ENCODE data around the gene CDCP1.
"Not testable (repeated sequence)": the region's sequence is repeated elsewhere in the genome, so short reads cannot be mapped to it uniquely, and the experiment has no call there.

CDCP1 gene

GRCh38 chr3:45064512-45065372, 81.4 kb downstream of the CDCP1 start:
- peak overlapping the region; percentile 48 for H3K4me3 Mint-ChIP-seq
- H3K36me3 Mint-ChIP-seq (ENCODE audit: low read depth) = no peaks in the 10 kb centered on the region
- peak overlapping the region; percentile 90 for H3K27ac Mint-ChIP-seq
- H3K27me3 Mint-ChIP-seq = peaks cover 6% of the 10 kb centered on the region
- H3K9me3 Mint-ChIP-seq = no peaks in the 10 kb centered on the region
- DNase-seq = no peak
- peaks cover 27% of the 10 kb centered on the region for H3K4me1 Mint-ChIP-seq (ENCODE audit: low read depth)

GRCh38 chr3:45062697-45063070, 83.5 kb downstream of the CDCP1 start:
- Mint-ChIP-seq H3K4me3 (no peak overlapping the region), H3K4me1 (ENCODE audit: low read depth) (peaks cover 35% of the 10 kb centered on the region), H3K9me3 (no peaks in the 10 kb centered on the region), H3K27me3 (peaks cover under 1% of the 10 kb centered on the region), H3K36me3 (ENCODE audit: low read depth) (no peaks in the 10 kb centered on the region), H3K27ac (no peak overlapping the region)
- no peak for DNase-seq

- no peaks in the 10 kb centered on the region for H3K9me3 Mint-ChIP-seq
- DNase-seq = no peak
- peaks cover 28% of the 10 kb centered on the region for H3K4me1 Mint-ChIP-seq (ENCODE audit: low read depth)
- no peak overlapping the region for H3K27ac Mint-ChIP-seq
- no peaks in the 10 kb centered on the region for H3K27me3 Mint-ChIP-seq
- no peaks in the 10 kb centered on the region for H3K36me3 Mint-ChIP-seq (ENCODE audit: low read depth)
- no peak overlapping the region for H3K4me3 Mint-ChIP-seq
Measured at GRCh38 chr3:45060165-45060892, 85.8 kb downstream of the CDCP1 start.

- H3K27ac Mint-ChIP-seq = no peak overlapping the region
- H3K9me3 Mint-ChIP-seq = no peaks in the 10 kb centered on the region
Measured at GRCh38 chr3:45059132-45059531, 87.0 kb downstream of the CDCP1 start.

GRCh38 chr3:45057557-45057956, 88.6 kb downstream of the CDCP1 start:
- H3K27me3 Mint-ChIP-seq = no peaks in the 10 kb centered on the region
- H3K36me3 Mint-ChIP-seq (ENCODE audit: low read depth) = no peaks in the 10 kb centered on the region
- no peaks in the 10 kb centered on the region for H3K9me3 Mint-ChIP-seq
- H3K4me3 Mint-ChIP-seq = no peak overlapping the region
- H3K27ac Mint-ChIP-seq = peak overlapping the region; percentile 38
- H3K4me1 Mint-ChIP-seq (ENCODE audit: low read depth) = peaks cover 33% of the 10 kb centered on the region
- DNase-seq = no peak

More at GRCh38 chr3:45059132-45059531, 87.0 kb downstream of the CDCP1 start:
- H3K27me3 Mint-ChIP-seq = no peaks in the 10 kb centered on the region
- H3K4me3 Mint-ChIP-seq = no peak overlapping the region
- DNase-seq = no peak
- H3K36me3 Mint-ChIP-seq (ENCODE audit: low read depth) = no peaks in the 10 kb centered on the region
- peaks cover 25% of the 10 kb centered on the region for H3K4me1 Mint-ChIP-seq (ENCODE audit: low read depth)

- Mint-ChIP-seq H3K9me3 (no peaks in the 10 kb centered on the region), H3K27me3 (no peaks in the 10 kb centered on the region), H3K36me3 (ENCODE audit: low read depth) (no peaks in the 10 kb centered on the region), H3K4me1 (ENCODE audit: low read depth) (peaks cover 33% of the 10 kb centered on the region), H3K4me3 (no peak overlapping the region), H3K27ac (no peak overlapping the region)
- no peak for DNase-seq
Measured at GRCh38 chr3:45056608-45057301, 89.4 kb downstream of the CDCP1 start.

GRCh38 chr3:45055411-45056143, 90.6 kb downstream of the CDCP1 start:
- Mint-ChIP-seq H3K4me3 (no peak overlapping the region), H3K4me1 (ENCODE audit: low read depth) (peaks cover 33% of the 10 kb centered on the region), H3K27me3 (peaks cover 2% of the 10 kb centered on the region), H3K27ac (no peak overlapping the region), H3K9me3 (no peaks in the 10 kb centered on the region), H3K36me3 (ENCODE audit: low read depth) (no peaks in the 10 kb centered on the region)
- DNase-seq = no peak

GRCh38 chr3:45055032-45055410, 91.2 kb downstream of the CDCP1 start:
- no peak overlapping the region for H3K27ac Mint-ChIP-seq
- H3K36me3 Mint-ChIP-seq (ENCODE audit: low read depth) = no peaks in the 10 kb centered on the region
- H3K9me3 Mint-ChIP-seq = no peaks in the 10 kb centered on the region
- H3K4me3 Mint-ChIP-seq = no peak overlapping the region
- peaks cover 6% of the 10 kb centered on the region for H3K27me3 Mint-ChIP-seq
- peaks cover 33% of the 10 kb centered on the region for H3K4me1 Mint-ChIP-seq (ENCODE audit: low read depth)
- no peak for DNase-seq

- H3K27ac Mint-ChIP-seq = no peak overlapping the region
- DNase-seq = no peak
- H3K27me3 Mint-ChIP-seq = peaks cover 13% of the 10 kb centered on the region
- H3K4me3 Mint-ChIP-seq = no peak overlapping the region
- H3K9me3 Mint-ChIP-seq = no peaks in the 10 kb centered on the region
- H3K4me1 Mint-ChIP-seq (ENCODE audit: low read depth) = peaks cover 33% of the 10 kb centered on the region
- no peaks in the 10 kb centered on the region for H3K36me3 Mint-ChIP-seq (ENCODE audit: low read depth)
Measured at GRCh38 chr3:45054196-45054857, 91.9 kb downstream of the CDCP1 start.

GRCh38 chr3:45053805-45054195, 92.4 kb downstream of the CDCP1 start:
- not testable (repeated sequence) for H3K36me3 Mint-ChIP-seq (ENCODE audit: low read depth); DNase-seq; H3K9me3 Mint-ChIP-seq; H3K4me3 Mint-ChIP-seq; H3K27ac Mint-ChIP-seq
- Mint-ChIP-seq H3K4me1 (ENCODE audit: low read depth) (peaks cover 32% of the 10 kb centered on the region), H3K27me3 (peaks cover 16% of the 10 kb centered on the region)

GRCh38 chr3:45051685-45052084, 94.5 kb downstream of the CDCP1 start:
- H3K27ac Mint-ChIP-seq = no peak overlapping the region
- no peak overlapping the region for H3K4me3 Mint-ChIP-seq
- H3K4me1 Mint-ChIP-seq (ENCODE audit: low read depth) = peaks cover 21% of the 10 kb centered on the region
- H3K9me3 Mint-ChIP-seq = no peaks in the 10 kb centered on the region
- no peaks in the 10 kb centered on the region for H3K36me3 Mint-ChIP-seq (ENCODE audit: low read depth)
- H3K27me3 Mint-ChIP-seq = peaks cover 28% of the 10 kb centered on the region
- DNase-seq = no peak

GRCh38 chr3:45049807-45050206, 96.4 kb downstream of the CDCP1 start:
- H3K27me3 Mint-ChIP-seq = peaks cover 28% of the 10 kb centered on the region

GRCh38 chr3:45048244-45048643, 97.9 kb downstream of the CDCP1 start:
- no peak overlapping the region for H3K27ac Mint-ChIP-seq
- H3K9me3 Mint-ChIP-seq = no peaks in the 10 kb centered on the region
- no peaks in the 10 kb centered on the region for H3K36me3 Mint-ChIP-seq (ENCODE audit: low read depth)
- H3K27me3 Mint-ChIP-seq = peaks cover 28% of the 10 kb centered on the region
- H3K4me3 Mint-ChIP-seq = no peak overlapping the region
- peaks cover 3% of the 10 kb centered on the region for H3K4me1 Mint-ChIP-seq (ENCODE audit: low read depth)
- no peak for DNase-seq

More at GRCh38 chr3:45049807-45050206, 96.4 kb downstream of the CDCP1 start:
- Mint-ChIP-seq H3K36me3 (ENCODE audit: low read depth) (no peaks in the 10 kb centered on the region), H3K4me1 (ENCODE audit: low read depth) (peaks cover 12% of the 10 kb centered on the region), H3K27ac (no peak overlapping the region), H3K9me3 (no peaks in the 10 kb centered on the region), H3K4me3 (no peak overlapping the region)
- DNase-seq = no peak
